ENCODE measurements around the gene PHACTR1. TPM values are rescaled to one million over a fixed set of nuclear protein-coding genes. Genes with fewer than 3 reads are reported as not detected.

PHACTR1 gene
- total RNA-seq, 4 donors from 2014 or later, result 1.5 to 3.6 (median 2.5) TPM

- intact Hi-C loops (cut with DNase I; ENCODE audit: low total_unique reads), result no loop called here
- DNase-seq (ENCODE audit: low spot score in 2 of 2), result no peak
- H3K4me3 ChIP-seq (ENCODE audit: low read depth, poor library complexity, severe bottlenecking), result no peak overlapping the region
- WGBS, 2 donors, result 78 to 81% methylated on average over 2 of the region's 2 CpGs
- no peak for TF ChIP-seq CTCF (IDR thresholded peaks at IDR 0.05)
- TF ChIP-seq POLR2A (IDR thresholded peaks at IDR 0.05), result no peak
Measured at GRCh38 chr6:12827921-12828320, 111.4 kb downstream of the PHACTR1 start.

DNA sequence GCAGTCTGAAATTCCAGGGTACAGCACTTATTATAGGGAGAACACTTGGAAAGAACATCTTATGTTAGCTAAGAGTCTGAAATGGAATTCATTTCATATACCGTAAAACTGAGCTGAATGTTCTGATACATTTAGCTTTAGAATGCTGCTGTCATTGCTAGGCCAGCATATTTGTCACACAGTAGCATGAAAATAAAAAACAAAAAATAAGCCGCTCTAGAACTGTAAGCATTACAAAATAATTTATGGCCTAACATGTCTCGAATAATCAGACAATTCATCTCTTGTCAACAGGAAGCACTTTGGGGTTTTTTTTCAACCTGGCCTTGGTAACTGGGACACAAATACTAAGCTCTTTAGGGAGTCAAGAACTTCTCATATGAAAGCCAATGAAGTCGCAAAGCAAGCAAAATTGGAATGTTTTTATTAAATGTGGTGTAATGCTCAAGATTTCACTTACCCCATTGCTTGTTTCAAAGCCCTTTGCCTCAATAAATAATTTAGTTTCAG lies 115.7 kb downstream of the PHACTR1 start:
- DNase-seq (ENCODE audit: low spot score in 2 of 2), result no peak
- no peak for TF ChIP-seq POLR2A (IDR thresholded peaks at IDR 0.05)
- TF ChIP-seq CTCF (IDR thresholded peaks at IDR 0.05), result no peak
- intact Hi-C loops (cut with DNase I; ENCODE audit: low total_unique reads), result no loop called here
- WGBS, 2 donors, result 43 to 48% methylated on average over 4 of the region's 4 CpGs
- H3K4me3 ChIP-seq (ENCODE audit: low read depth, poor library complexity, severe bottlenecking), result no peak overlapping the region

DNA sequence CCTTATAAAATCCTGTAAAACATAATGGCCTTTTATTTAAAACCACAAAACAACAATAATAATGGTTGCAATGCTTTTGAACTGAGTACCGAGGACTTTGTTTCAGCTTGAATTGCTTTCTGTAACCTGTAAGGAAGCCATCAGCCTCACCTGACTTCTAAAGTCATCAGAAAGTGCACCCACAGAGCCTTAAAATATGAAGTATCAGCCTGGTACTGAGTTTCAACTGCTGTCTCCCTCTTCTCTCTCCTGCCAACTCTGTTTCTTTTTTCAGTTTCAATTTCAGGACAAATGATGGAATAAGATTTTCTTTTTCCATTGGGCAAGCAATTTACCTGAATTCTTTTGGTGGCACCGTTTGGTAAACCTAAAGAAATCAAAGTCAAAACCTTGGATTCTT lies 119.4 kb downstream of the PHACTR1 start:
- WGBS, 2 donors, result 74 to 79% methylated on average over 2 of the region's 2 CpGs
- DNase-seq (ENCODE audit: low spot score in 2 of 2), result no peak
- no peak overlapping the region for H3K4me3 ChIP-seq (ENCODE audit: low read depth, poor library complexity, severe bottlenecking)
- intact Hi-C loops (cut with DNase I; ENCODE audit: low total_unique reads), result no loop called here
- TF ChIP-seq POLR2A (IDR thresholded peaks at IDR 0.05) (no peak), CTCF (IDR thresholded peaks at IDR 0.05) (no peak)

DNA sequence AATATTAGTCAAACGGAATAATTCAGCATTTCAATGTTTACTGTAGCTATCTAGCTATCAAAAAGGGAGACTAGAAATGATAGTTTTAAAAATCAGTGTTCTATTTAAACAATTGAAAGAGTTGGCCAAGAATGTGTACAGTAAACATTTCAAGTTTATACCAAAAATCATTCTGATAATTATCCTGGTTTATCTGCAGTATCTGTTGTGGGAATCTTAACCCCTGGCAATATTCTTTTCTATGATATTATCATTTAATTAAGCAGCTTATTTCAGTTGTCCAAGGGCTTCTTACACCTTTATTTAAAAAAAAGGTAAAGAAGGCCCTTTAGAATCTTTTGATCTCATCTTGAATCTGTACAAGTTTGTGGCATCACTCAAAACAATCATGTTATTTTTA lies 125.1 kb downstream of the PHACTR1 start:
- intact Hi-C loops (cut with DNase I; ENCODE audit: low total_unique reads), result no loop called here
- 69 to 87% methylated on average over 1 of the region's 1 CpG for WGBS, 2 donors
- no peak overlapping the region for H3K4me3 ChIP-seq (ENCODE audit: low read depth, poor library complexity, severe bottlenecking)
- no peak for DNase-seq (ENCODE audit: low spot score in 2 of 2)
- TF ChIP-seq POLR2A (IDR thresholded peaks at IDR 0.05) (no peak), CTCF (IDR thresholded peaks at IDR 0.05) (no peak)

- TF ChIP-seq CTCF (IDR thresholded peaks at IDR 0.05) (no peak), POLR2A (IDR thresholded peaks at IDR 0.05) (no peak)
- no peak for DNase-seq (ENCODE audit: low spot score in 2 of 2)
- intact Hi-C loops (cut with DNase I; ENCODE audit: low total_unique reads), result no loop called here
- no peak overlapping the region for H3K4me3 ChIP-seq (ENCODE audit: low read depth, poor library complexity, severe bottlenecking)
Measured at GRCh38 chr6:12842114-12842513, 125.5 kb downstream of the PHACTR1 start.

DNA sequence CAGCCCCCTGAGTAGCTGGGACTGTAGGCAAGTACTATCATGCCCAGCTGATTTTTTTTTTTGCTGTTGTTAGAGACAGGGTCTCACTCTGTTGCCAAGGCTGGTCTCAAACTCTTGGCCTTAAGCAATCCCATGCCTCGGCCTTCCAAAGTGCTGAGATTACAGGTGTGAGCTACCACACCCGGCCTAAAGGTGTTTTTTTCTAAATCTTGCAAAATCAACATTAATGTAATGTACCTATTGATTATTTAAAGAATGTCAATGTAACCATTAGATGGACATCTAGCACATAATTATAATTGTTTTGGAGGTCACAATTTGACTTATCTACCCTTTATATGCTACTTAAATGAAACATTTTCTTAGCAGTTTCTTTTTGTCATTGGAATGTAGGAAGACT lies 126.1 kb downstream of the PHACTR1 start:
- WGBS, 2 donors, result 77 to 84% methylated on average over 2 of the region's 2 CpGs
- H3K4me3 ChIP-seq (ENCODE audit: low read depth, poor library complexity, severe bottlenecking), result no peak overlapping the region
- intact Hi-C loops (cut with DNase I; ENCODE audit: low total_unique reads), result no loop called here
- no peak for TF ChIP-seq POLR2A (IDR thresholded peaks at IDR 0.05)
- no peak for TF ChIP-seq CTCF (IDR thresholded peaks at IDR 0.05)
- DNase-seq (ENCODE audit: low spot score in 2 of 2), result no peak

All from lower leg skin (tissue), 4 donors.